Activated CD4-positive, CD25-positive, alpha-beta regulatory T cell treated with anti-CD3 and anti-CD28 coated beads, Interleukin-2, amount 50 U/mL, for 72 hours (primary cell): ENCODE measurements around the gene KANK4.

ENCODE experiments used
- DNase-seq: peaks from one replicate; pipeline ENCODE4 v3.0.0; 2021

Gene KANK4

DNA sequence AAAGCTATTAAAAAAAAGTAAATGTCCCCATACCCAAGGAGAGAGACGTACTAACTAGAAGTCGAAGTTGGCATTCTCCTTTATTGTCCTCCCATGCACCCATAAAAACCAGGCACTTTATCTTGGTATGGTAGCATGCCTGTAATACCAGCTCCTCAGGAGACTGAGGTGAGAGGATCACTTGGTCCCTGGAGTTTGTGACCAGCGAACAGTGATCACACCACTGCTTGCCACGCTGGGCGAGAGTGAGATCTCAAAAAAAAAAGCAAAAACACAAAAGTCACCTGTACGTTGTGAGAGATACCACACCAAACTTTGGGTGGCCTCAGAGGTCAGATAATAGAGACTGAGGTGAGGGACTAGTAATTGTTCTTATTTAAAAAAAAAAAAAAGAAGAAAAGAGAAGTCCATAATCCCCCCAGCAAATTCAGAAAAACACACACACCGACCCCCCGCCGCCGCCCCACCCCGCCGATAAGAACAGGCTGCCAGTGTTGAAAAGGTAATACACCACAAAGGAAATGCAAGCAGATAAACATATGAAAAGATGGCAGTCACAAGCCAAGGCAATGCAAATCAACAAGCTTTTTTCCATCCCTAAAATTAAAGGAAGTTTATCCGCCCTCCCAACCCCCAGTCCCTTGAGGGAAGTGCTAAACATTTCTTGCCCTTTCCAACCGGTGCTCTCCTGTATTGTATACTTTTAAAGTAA, 121.0 kb downstream of the KANK4 start:
- DNase-seq = no peak

DNA sequence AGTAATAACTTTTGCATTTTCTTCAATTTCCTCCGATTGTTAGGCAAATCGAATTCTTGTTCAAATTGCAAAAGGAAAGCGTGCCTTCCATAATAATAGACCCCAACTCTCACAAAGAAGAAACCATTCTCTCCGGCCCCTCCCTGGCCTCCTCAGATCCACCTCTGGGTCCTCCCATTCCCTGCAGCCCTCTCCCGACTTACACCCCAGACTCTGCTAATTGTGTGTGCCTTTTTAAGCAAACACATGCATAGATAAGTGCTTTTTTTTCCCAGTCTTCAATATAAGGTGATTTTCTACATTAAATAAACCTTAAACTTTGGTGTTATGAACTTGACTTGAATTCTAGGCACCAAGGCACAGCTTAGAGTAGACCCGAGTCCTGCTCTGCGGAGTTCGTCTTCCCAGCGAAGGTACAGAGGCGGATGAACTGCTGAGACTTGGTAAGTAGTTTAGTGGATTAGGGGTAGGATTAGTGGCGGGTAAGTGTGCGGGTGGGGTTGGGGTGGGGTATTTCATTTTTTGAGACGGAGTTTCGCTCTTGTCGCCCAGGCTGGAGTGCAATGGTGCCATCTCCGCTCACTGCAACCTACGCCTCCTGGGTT, 123.0 kb downstream of the KANK4 start:
- no peak for DNase-seq

- no peak for DNase-seq
These were observed 124.3 kb downstream of the KANK4 start, which contains the start of gene L1TD1 for GRCh38 chr1:62194651-62195544. Gene L1TD1 (plus strand): TSS chr1:62194849. CDS start chr1:62206629, 11,780 bp downstream.

DNA sequence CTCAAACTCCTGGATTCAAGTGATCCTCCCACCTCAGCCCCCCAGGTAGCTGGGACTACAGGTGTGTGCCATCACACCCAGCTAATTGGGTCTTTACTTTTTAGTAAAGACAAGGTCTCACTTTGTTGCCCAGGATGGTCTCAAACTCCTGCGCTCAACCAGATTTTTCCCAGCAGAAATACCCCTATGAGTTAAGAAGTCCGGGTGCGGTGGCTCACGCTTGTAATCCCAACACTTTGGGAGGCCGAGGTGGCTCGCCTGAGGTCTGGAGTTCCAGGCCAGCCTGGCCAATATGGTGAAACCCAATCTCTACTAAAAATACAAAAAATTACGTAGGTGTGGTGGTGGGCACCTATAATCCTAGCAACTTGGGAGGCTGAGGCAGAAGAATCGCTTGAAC, 131.1 kb downstream of the KANK4 start:
- DNase-seq = no peak

DNA sequence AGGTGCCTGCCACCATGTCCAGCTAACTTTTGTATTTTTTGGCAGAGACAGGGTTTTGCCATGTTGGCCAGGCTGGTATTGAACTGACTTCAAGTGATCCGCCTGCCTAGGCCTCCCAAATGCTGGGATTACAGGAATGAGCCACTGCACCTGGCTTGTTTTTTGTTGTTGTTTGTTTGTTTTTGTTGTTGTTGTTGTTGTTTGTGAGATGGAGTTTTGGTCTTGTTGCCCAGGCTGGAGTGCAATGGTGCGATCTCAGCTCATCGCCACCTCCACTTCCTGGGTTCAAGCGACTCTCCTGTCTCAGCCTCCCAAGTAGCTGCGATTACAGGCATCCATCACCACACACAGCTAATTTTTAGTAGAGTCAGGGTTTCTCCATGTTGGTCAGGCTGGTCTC, 131.7 kb downstream of the KANK4 start:
- DNase-seq = no peak
